Skeletal muscle tissue (tissue), 4 donors: ENCODE results near the gene SLC29A1. TPM values are rescaled to one million over a fixed set of nuclear protein-coding genes. Genes with fewer than 3 reads are reported as not detected.

Experiments
- H3K27ac ChIP-seq: one replicate; pipeline ENCODE4 v1.7.0; 2013; ENCODE audit warnings: mild to moderate bottlenecking, low read depth, low read length, inconsistent platforms
- H3K27me3 ChIP-seq, 3 donors: one replicate each; pipeline ENCODE4 v1.7.0; 2013; ENCODE audit warnings: low read length in 3 of 3; ENCODE audit not compliant: control insufficient read depth in 3 of 3, insufficient read depth in 3 of 3
- H3K36me3 ChIP-seq, 3 donors: one replicate each; pipeline ENCODE4 v1.7.0; 2013; ENCODE audit warnings: low read length in 3 of 3; ENCODE audit not compliant: control insufficient read depth in 3 of 3, insufficient read depth in 3 of 3
- H3K4me1 ChIP-seq, 3 donors: one replicate each; pipeline ENCODE4 v1.7.0; 2013; ENCODE audit warnings: low read length in 3 of 3, mild to moderate bottlenecking in 3 of 3; ENCODE audit not compliant: control insufficient read depth in 3 of 3, insufficient read depth in 3 of 3
- H3K4me3 ChIP-seq, 3 donors: one replicate each; pipeline ENCODE4 v1.7.0; 2013; ENCODE audit warnings: low read length in 3 of 3
- H3K9ac ChIP-seq, 3 donors: one replicate each; pipeline ENCODE4 v1.7.0; 2013; ENCODE audit warnings: low read length in 3 of 3, mild to moderate bottlenecking in 3 of 3, moderate library complexity in 2 of 3, low read depth in 1 of 3
- H3K9me3 ChIP-seq, 3 donors: one replicate each; pipeline ENCODE4 v1.7.0; 2013; ENCODE audit warnings: low read length in 3 of 3; ENCODE audit not compliant: control insufficient read depth in 3 of 3
- total RNA-seq: library from RNA; depleted of rRNA; stranded (reverse); fragments of >200 nt; gene quantifications from one replicate; pipeline ENCODE4 v1.2.3, GENCODE V29; 2014
- donor health status: Osteomylitis.

SLC29A1 gene
- total RNA-seq, 1 donor from 2014 or later: 14.6 TPM

GRCh38 chr6:44234101-44235025 is 11.0 kb downstream of the SLC29A1 start:
- H3K9ac ChIP-seq: peak overlapping the region; percentile 64 to 82 (median 70)
- no peaks in the 10 kb centered on the region for H3K27me3 ChIP-seq
- H3K27ac ChIP-seq: peak overlapping the region; percentile 85
- no peaks in the 10 kb centered on the region for H3K9me3 ChIP-seq
- no peak overlapping the region for H3K4me3 ChIP-seq
- peaks cover 33 to 44% (median 40%) of the 10 kb centered on the region in 3 donors for H3K36me3 ChIP-seq
- H3K4me1 ChIP-seq: peaks cover 53 to 87% (median 74%) of the 10 kb centered on the region in 3 donors

GRCh38 chr6:44235269-44235668 is 11.9 kb downstream of the SLC29A1 start:
- Histone ChIP-seq H3K27ac (peak overlapping the region; percentile 85), H3K4me3 (no peak overlapping the region), H3K27me3 (no peaks in the 10 kb centered on the region), H3K9me3 (no peaks in the 10 kb centered on the region), H3K36me3 (peaks cover 29 to 35% (median 32%) of the 10 kb centered on the region in 3 donors), H3K4me1 (peaks cover 46 to 78% (median 65%) of the 10 kb centered on the region in 3 donors), H3K9ac (peak overlapping the region; percentile 51 to 82 (median 64))

- Histone ChIP-seq H3K27ac (peak overlapping the region; percentile 85), H3K9me3 (no peaks in the 10 kb centered on the region), H3K9ac (peak overlapping the region in 2 of 3 donors; percentile 33 to 51), H3K27me3 (no peaks in the 10 kb centered on the region), H3K36me3 (peaks cover 23 to 28% (median 25%) of the 10 kb centered on the region in 3 donors), H3K4me1 (peaks cover 46 to 72% (median 58%) of the 10 kb centered on the region in 3 donors), H3K4me3 (no peak overlapping the region)
Observed at GRCh38 chr6:44235891-44236516, 12.6 kb downstream of the SLC29A1 start.

- H3K27me3 ChIP-seq: no peaks in the 10 kb centered on the region
- peak overlapping the region; percentile 97 for H3K27ac ChIP-seq
- peak overlapping the region; percentile 86 to 88 (median 87) for H3K9ac ChIP-seq
- peak overlapping the region; percentile 74 to 87 (median 82) for H3K4me3 ChIP-seq
- H3K36me3 ChIP-seq: peaks cover 12 to 16% (median 14%) of the 10 kb centered on the region in 3 donors
- H3K4me1 ChIP-seq: peaks cover 46 to 60% (median 51%) of the 10 kb centered on the region in 3 donors
- no peaks in the 10 kb centered on the region for H3K9me3 ChIP-seq
Observed at GRCh38 chr6:44237021-44237812, 13.8 kb downstream of the SLC29A1 start.

- Histone ChIP-seq H3K27me3 (no peaks in the 10 kb centered on the region), H3K9me3 (no peaks in the 10 kb centered on the region), H3K4me1 (peaks cover 41 to 53% (median 44%) of the 10 kb centered on the region in 3 donors)
Observed at GRCh38 chr6:44237813-44238433, 14.5 kb downstream of the SLC29A1 start.

GRCh38 chr6:44238687-44239350 is 15.4 kb downstream of the SLC29A1 start:
- Histone ChIP-seq H3K4me1 (peaks cover 32 to 44% (median 35%) of the 10 kb centered on the region in 3 donors), H3K27me3 (no peaks in the 10 kb centered on the region), H3K9me3 (no peaks in the 10 kb centered on the region), H3K36me3 (peaks cover 0 to 4% (median 3%) of the 10 kb centered on the region in 3 donors), H3K9ac (peak overlapping the region in 2 of 3 donors; percentile 21 to 88), H3K4me3 (no peak overlapping the region), H3K27ac (peak overlapping the region; percentile 97)

More at GRCh38 chr6:44237813-44238433, 14.5 kb downstream of the SLC29A1 start:
- peak overlapping the region; percentile 74 to 87 (median 82) for H3K4me3 ChIP-seq
- H3K36me3 ChIP-seq: peaks cover 5 to 9% (median 7%) of the 10 kb centered on the region in 3 donors
- peak overlapping the region; percentile 86 to 88 (median 87) for H3K9ac ChIP-seq
- peak overlapping the region; percentile 97 for H3K27ac ChIP-seq

DNA sequence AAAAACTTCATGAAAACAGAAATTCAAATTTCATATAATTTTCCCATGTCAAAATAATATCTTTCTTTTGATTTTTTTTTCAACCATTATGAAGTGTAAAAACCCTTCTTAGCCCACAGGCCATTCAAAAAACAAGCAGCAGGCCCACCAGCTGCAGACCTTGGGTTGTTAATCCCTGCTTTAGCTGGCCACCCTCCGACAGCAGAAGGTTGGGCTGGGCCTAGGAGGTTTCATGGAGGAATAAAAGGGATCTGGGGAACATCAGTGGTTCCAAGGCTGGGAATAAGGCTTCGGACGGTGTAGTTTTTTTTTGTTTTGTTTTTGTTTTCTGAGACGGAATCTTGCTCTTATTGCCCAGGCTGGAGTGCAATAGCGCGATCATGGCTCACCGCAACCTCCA is 19.9 kb downstream of the SLC29A1 start:
- Histone ChIP-seq H3K4me1 (peaks cover 13 to 26% (median 15%) of the 10 kb centered on the region in 3 donors), H3K36me3 (peaks cover 0 to 3% (median 0%) of the 10 kb centered on the region in 3 donors), H3K9me3 (no peaks in the 10 kb centered on the region), H3K4me3 (no peak overlapping the region), H3K27ac (no peak overlapping the region), H3K9ac (no peak overlapping the region), H3K27me3 (no peaks in the 10 kb centered on the region)

DNA sequence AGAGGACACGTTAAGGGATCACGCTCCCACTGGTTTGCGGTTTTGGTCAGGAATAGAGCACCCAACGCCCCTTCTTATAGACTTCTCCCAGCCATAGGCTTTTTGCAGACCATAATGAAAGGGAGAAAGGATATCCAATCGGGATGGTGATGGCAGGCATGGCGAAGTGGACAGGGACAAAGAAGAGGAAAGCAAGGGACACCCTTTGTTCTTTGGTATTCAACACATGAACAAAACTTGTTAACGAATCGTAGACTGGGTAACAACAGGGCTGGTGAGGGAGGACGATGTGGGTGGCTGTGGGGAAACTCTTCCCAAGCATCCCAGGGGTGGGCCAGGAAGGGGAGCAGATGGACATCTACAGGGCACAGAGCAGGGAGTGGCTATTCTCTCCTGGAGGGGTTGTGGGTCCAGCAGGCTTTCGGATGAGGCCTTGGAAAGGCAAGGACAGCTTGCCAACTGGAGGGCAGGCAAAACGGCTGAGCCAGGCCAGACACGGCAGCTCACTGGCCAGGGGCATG is 22.1 kb downstream of the SLC29A1 start:
- peak overlapping the region; percentile 99 for H3K27ac ChIP-seq
- no peaks in the 10 kb centered on the region for H3K9me3 ChIP-seq
- peak overlapping the region; percentile 81 to 99 (median 95) for H3K9ac ChIP-seq
- H3K4me3 ChIP-seq: peak overlapping the region; percentile 86 to 100 (median 94)
- H3K36me3 ChIP-seq: peaks cover 14 to 19% (median 18%) of the 10 kb centered on the region in 3 donors
- peaks cover 22 to 43% (median 25%) of the 10 kb centered on the region in 3 donors for H3K4me1 ChIP-seq
- H3K27me3 ChIP-seq: no peaks in the 10 kb centered on the region
